GM18951 (cell line): Measurements from ENCODE around the gene PSMD9.
"Not testable (repeated sequence)": the region's sequence is repeated elsewhere in the genome, so short reads cannot be mapped to it uniquely, and the experiment has no call there.

Experiments
- POLR2A ChIP-seq: IDR thresholded peaks from 4 replicates; pipeline ENCODE4 v1.6.1; 2011; ENCODE audit warnings: mild to moderate bottlenecking; ENCODE audit not compliant: insufficient read length, insufficient read depth; ENCODE audit errors: extremely low read depth
- in situ Hi-C: fragments of 300-500 bp; cut with MboI; formaldehyde crosslinking; loops from one replicate; pipeline ENCODE4 v1.12.0; 2022; ENCODE audit warnings: low sequenced_read_pairs, mixed read lengths, inconsistent platforms; ENCODE audit not compliant: unreplicated experiment

The PSMD9 gene

GRCh38 chr12:121858662-121859572 lies 29.7 kb upstream of the PSMD9 start, which contains the start of gene HPD:
TSS of gene HPD (minus strand) at chr12:121858859. CDS start at chr12:121858823, 36 bp downstream.
- no peak for TF ChIP-seq POLR2A
- in situ Hi-C loops: no loop called here

- TF ChIP-seq POLR2A: no peak
- in situ Hi-C loops: no loop called here
Measured at GRCh38 chr12:121860257-121860656, 28.3 kb upstream of the PSMD9 start.

- in situ Hi-C loops: not testable (repeated sequence)
Measured at GRCh38 chr12:121860699-121861098, 27.9 kb upstream of the PSMD9 start.

DNA sequence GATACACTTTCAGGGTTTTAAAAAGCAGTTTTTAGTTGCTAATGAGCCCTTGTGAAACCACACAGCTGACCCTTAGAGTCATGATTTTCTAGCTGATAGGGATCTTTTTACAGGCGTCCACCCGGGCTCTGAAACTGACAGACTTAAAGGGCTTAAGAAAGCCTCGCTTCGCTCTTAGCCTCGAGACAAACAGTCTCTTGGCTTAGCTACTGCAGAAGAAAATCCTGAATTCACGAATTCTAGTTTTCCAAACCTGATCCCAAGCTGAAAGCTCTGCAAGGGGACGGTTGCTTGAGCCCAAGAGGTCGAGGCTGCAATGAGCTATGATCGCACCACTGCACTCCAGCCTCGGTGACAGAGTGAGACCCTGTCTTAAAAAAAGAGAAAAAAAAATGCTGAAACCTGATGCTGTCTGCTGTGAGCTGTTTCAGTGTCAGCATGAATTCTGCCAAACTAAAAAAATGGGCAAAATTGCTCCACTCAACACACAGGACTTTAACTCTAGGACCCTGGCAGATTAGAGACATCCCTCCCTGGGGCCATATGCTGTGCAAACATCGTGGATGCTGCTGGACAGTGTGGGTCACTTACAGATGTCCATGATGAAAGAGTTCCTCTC lies 26.8 kb upstream of the PSMD9 start:
- TF ChIP-seq POLR2A: no peak
- in situ Hi-C loops: no loop called here

GRCh38 chr12:121866331-121866730 lies 22.3 kb upstream of the PSMD9 start:
- in situ Hi-C loops: no loop called here
- TF ChIP-seq POLR2A: no peak

GRCh38 chr12:121869229-121869628 lies 19.4 kb upstream of the PSMD9 start:
- in situ Hi-C loops: not testable (repeated sequence)

- no peak for TF ChIP-seq POLR2A
- in situ Hi-C loops: no loop called here
Measured at GRCh38 chr12:121871467-121871866, 17.1 kb upstream of the PSMD9 start.

GRCh38 chr12:121872546-121873215 lies 15.9 kb upstream of the PSMD9 start:
- TF ChIP-seq POLR2A: no peak
- in situ Hi-C loops: no loop called here

DNA sequence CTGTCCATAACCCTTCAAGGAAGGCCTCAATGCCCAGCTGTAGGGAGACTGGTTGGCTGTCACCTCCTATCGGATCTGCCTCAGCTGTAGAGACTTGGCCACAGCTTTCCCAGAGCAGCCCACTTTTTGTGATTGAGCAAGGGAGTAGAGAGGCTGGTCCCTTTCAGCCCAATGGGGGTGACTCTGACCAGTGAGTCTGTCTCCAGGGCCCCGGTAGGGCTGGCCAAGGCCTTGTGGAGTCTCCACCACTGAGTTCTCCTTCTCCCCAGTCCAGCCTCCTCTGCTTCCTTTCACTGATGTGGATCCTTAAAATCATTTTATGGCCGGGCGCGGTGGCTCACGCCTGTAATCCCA lies 15.4 kb upstream of the PSMD9 start:
- TF ChIP-seq POLR2A: no peak

DNA sequence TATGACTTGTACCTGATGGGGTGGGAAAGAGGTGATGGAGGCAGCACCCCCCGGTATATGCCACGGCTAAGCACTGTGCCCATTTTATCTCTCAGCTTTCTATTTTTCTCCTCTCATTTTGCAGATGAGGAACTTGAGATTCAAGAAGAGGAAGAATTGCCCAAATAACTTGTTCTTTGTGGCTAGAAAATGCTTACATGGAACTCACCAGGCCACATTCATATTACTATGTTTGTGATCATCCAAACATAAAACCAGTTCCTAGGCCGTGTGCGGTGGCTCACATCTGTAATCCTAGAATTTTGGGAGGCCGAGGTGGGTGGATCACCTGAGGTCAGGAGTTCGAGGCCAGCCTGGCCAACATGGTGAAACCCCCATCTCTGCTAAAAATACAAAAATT lies 14.5 kb upstream of the PSMD9 start:
- in situ Hi-C loops: no loop called here
- TF ChIP-seq POLR2A: no peak

More for the DNA sequence above, 15.4 kb upstream of the PSMD9 start:
- in situ Hi-C loops: no loop called here

DNA sequence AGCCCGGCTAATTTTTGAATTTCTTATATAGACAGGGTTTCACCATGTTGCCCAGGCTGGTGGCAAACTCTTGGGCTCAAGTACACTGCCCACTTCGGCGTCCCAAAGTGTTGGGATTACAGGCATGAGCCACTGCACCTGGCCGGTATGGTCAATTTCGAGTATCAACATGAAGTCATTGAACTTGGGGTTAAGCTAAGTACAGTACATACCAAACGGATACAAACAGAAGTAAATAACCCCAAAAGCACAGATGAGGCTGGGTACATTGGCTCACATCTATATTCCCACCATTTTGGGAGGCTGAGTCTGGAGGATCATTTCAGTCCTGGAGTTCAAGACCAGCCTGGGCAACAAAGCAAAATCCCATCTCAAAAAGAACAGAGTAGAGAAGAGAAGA lies 13.0 kb upstream of the PSMD9 start:
- in situ Hi-C loops: no loop called here
- TF ChIP-seq POLR2A: no peak

DNA sequence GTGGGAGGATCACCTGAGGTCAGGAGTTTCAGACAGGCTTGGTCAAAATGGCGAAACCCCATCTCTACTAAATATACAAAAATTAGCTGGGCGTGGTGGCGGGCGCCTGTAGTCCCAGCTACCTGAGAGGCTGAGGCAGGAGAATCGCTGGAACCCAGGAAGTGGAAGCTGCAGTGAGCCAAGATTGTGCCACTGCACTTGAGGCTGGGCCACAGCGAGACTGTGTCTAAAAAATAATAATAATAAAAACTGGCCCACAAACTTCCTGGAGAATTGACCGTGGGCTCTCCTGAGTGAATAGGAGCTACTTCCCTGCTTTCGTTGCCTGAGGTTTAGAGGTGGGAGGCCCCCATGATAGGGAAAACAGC lies 12.5 kb upstream of the PSMD9 start:
- in situ Hi-C loops: not testable (repeated sequence)

GRCh38 chr12:121883315-121883660 lies 5.3 kb upstream of the PSMD9 start:
- in situ Hi-C loops: no loop called here
- no peak for TF ChIP-seq POLR2A

- in situ Hi-C loops: not testable (repeated sequence)
Measured at GRCh38 chr12:121885129-121885528, 3.5 kb upstream of the PSMD9 start.
